Ascending aorta (tissue), 2 donors: ENCODE measurements around the gene SLC9A1. TPM values are rescaled to one million over a fixed set of nuclear protein-coding genes. Genes with fewer than 3 reads are reported as not detected.
A peak's percentile ranks its signal among the peaks of the same experiment; 100 is the strongest.

Experiments used
- DNase-seq, 2 donors: peaks; one replicate each; pipeline ENCODE4 v3.0.0-alpha.2; 2019; ENCODE audit warnings: low spot score in 2 of 2
- H3K27ac ChIP-seq, 2 donors: fragments of 200-600 bp; sonication (generic); one replicate each; pipeline ENCODE4 v1.5.1; 2016 to 2017; ENCODE audit warnings: mild to moderate bottlenecking in 1 of 2
- H3K27me3 ChIP-seq: fragments of 200-600 bp; sonication (generic); one replicate; pipeline ENCODE4 v1.5.1; 2017
- H3K36me3 ChIP-seq, 2 donors: fragments of 200-600 bp; sonication (generic); one replicate each; pipeline ENCODE4 v1.5.1; 2016
- H3K4me1 ChIP-seq, 2 donors: fragments of 200-600 bp; sonication (generic); one replicate each; pipeline ENCODE4 v1.5.1; 2016 to 2017; ENCODE audit warnings: mild to moderate bottlenecking in 1 of 2
- H3K4me3 ChIP-seq, 2 donors: fragments of 200-600 bp; sonication (generic); one replicate each; pipeline ENCODE4 v1.5.1; 2016 to 2017; ENCODE audit warnings: mild to moderate bottlenecking in 1 of 2
- H3K9me3 ChIP-seq, 2 donors: fragments of 200-600 bp; sonication (generic); one replicate each; pipeline ENCODE4 v1.5.1; 2016
- intact Hi-C: fragments of 100-400 bp; cut with DNase I; formaldehyde crosslinking; loops from one replicate; pipeline ENCODE4 v1.15.1; 2023
- total RNA-seq: library from RNA; depleted of rRNA; stranded (reverse); fragments of >200 nt; gene quantifications from one replicate; pipeline ENCODE4 v1.1.0, GENCODE V29; 2016
- TF ChIP-seq, protein P1 (sequence below), 3 experiments: fragments of 200-600 bp in 2 of 3; fragments of 450-650 bp in 1 of 3; sonication (generic) in 2 of 3; IDR thresholded peaks; one replicate each; pipeline ENCODE4 v1.5.1; 2016 to 2019; ENCODE audit warnings: antibody characterized with exemption in 3 of 3, mild to moderate bottlenecking in 1 of 3, moderate library complexity in 1 of 3

Gene SLC9A1
- total RNA-seq, 1 donor from 2014 or later: 22.0 TPM

DNA sequence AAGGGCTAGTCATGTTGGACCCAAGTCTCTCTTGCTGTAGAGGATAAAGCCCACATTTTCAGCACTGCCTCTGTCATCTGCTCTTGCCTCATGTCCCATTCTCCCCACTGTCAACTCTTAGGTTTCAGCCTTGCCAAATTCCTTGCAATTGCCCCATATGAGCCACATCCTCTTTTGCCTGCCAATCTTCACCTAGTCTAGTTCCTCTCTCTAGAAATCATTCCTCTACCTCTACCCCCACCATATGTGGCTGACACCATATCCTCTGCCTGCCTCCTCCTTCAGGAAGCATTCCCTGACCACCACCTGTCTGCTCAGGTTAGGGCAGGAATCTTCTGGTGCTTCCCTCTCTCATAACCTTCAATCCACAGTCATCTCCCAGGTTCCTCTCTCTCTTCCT lies 38.2 kb downstream of the SLC9A1 start:
- TF ChIP-seq, protein P1, sequence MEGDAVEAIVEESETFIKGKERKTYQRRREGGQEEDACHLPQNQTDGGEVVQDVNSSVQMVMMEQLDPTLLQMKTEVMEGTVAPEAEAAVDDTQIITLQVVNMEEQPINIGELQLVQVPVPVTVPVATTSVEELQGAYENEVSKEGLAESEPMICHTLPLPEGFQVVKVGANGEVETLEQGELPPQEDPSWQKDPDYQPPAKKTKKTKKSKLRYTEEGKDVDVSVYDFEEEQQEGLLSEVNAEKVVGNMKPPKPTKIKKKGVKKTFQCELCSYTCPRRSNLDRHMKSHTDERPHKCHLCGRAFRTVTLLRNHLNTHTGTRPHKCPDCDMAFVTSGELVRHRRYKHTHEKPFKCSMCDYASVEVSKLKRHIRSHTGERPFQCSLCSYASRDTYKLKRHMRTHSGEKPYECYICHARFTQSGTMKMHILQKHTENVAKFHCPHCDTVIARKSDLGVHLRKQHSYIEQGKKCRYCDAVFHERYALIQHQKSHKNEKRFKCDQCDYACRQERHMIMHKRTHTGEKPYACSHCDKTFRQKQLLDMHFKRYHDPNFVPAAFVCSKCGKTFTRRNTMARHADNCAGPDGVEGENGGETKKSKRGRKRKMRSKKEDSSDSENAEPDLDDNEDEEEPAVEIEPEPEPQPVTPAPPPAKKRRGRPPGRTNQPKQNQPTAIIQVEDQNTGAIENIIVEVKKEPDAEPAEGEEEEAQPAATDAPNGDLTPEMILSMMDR (IDR thresholded peaks at IDR 0.05): no peak
- no peak for DNase-seq
- intact Hi-C loops: loop anchor here (10.0 kb wide), 1 partner anchor 278 kb away; the partner anchor contains the start of gene GPR3
- H3K9me3 ChIP-seq: no peaks in the 10 kb centered on the region
- H3K27ac ChIP-seq: peak overlapping the region; percentile 83 to 87
- no peak overlapping the region for H3K4me3 ChIP-seq
- no peaks in the 10 kb centered on the region for H3K27me3 ChIP-seq
- H3K4me1 ChIP-seq: peaks cover 20 to 52% of the 10 kb centered on the region in 2 donors
- H3K36me3 ChIP-seq: no peaks in the 10 kb centered on the region

DNA sequence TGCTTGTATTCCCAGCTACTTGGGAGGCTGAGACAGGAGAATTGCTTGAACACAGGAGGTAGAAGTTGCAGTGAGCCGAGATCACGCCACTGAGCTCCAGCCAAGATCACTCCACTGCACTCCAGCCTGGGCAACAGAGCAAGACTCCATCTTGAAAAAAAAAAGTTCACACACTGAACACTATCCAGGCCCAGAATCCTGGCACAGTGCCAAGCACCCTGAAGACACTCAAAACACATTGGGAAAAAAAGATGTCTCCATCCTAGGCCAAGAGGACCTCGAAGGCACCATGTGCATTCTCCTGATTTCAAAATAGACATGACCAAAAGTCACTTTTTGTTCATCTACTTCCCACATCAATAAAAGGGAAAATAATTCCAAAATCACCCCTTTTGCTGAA lies 38.7 kb downstream of the SLC9A1 start:
- Histone ChIP-seq H3K27ac (peak overlapping the region; percentile 83 to 87), H3K4me1 (peaks cover 20 to 57% of the 10 kb centered on the region in 2 donors), H3K9me3 (no peaks in the 10 kb centered on the region), H3K4me3 (no peak overlapping the region), H3K27me3 (no peaks in the 10 kb centered on the region), H3K36me3 (no peaks in the 10 kb centered on the region)
- intact Hi-C loops: loop anchor here (10.0 kb wide), 1 partner anchor 279 kb away; the partner anchor contains the start of gene GPR3
- TF ChIP-seq, protein P1 (IDR thresholded peaks at IDR 0.05): peak in 1 of 3 experiments; percentile 4
- DNase-seq: no peak

DNA sequence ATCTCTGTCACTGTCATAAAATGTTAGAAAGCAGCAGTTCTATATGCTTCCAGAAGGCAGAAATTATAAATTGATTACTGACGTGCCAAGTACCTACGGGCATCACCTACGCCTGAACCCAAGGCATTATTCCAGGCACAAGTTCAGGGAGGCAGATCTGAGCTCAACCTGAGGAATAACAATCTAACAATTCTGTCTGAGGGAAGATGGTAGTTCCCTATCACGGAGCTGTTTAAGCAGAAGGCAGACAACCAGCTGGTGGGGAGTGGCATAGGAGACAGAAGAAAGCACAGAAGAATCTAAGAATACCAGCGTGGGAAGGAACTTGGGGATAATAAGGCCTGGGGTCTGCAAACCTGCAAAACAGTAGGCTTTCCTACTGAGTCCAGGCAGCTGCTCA lies 40.4 kb downstream of the SLC9A1 start:
- intact Hi-C loops: loop anchor here (10.0 kb wide), 1 partner anchor 280 kb away; the partner anchor contains the start of gene GPR3
- Histone ChIP-seq H3K27me3 (no peaks in the 10 kb centered on the region), H3K4me3 (no peak overlapping the region), H3K27ac (no peak overlapping the region), H3K36me3 (no peaks in the 10 kb centered on the region), H3K9me3 (no peaks in the 10 kb centered on the region), H3K4me1 (peaks cover 13 to 49% of the 10 kb centered on the region in 2 donors)
- TF ChIP-seq, protein P1 (IDR thresholded peaks at IDR 0.05): no peak
- DNase-seq: no peak

DNA sequence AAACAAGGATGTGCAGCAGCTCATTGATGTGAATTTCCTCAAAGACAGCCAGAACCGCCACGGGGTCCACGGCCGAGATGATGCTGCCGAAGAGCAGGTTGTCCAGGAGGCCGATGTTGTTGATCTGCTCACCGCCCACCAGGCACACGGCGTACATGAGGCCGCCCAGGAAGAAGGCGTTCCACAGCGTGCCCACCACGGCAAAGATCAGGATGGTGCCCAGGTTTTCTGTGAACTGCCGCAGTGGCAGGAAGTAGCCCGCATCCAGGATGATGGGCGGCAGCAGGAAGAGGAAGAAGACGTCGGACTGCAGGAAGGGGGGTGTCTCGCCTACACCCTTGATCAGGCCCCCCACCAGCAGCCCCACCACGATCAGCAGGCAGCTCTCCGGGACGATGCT lies 41.1 kb downstream of the SLC9A1 start:
- H3K36me3 ChIP-seq: peaks cover 0 to under 1% of the 10 kb centered on the region in 2 donors
- TF ChIP-seq, protein P1 (IDR thresholded peaks at IDR 0.05): no peak
- H3K27ac ChIP-seq: no peak overlapping the region
- H3K4me3 ChIP-seq: no peak overlapping the region
- DNase-seq: no peak
- peaks cover 13 to 42% of the 10 kb centered on the region in 2 donors for H3K4me1 ChIP-seq
- H3K9me3 ChIP-seq: no peaks in the 10 kb centered on the region
- no peaks in the 10 kb centered on the region for H3K27me3 ChIP-seq
- intact Hi-C loops: loop anchor here (10.0 kb wide), 1 partner anchor 281 kb away; the partner anchor contains the start of gene GPR3

DNA sequence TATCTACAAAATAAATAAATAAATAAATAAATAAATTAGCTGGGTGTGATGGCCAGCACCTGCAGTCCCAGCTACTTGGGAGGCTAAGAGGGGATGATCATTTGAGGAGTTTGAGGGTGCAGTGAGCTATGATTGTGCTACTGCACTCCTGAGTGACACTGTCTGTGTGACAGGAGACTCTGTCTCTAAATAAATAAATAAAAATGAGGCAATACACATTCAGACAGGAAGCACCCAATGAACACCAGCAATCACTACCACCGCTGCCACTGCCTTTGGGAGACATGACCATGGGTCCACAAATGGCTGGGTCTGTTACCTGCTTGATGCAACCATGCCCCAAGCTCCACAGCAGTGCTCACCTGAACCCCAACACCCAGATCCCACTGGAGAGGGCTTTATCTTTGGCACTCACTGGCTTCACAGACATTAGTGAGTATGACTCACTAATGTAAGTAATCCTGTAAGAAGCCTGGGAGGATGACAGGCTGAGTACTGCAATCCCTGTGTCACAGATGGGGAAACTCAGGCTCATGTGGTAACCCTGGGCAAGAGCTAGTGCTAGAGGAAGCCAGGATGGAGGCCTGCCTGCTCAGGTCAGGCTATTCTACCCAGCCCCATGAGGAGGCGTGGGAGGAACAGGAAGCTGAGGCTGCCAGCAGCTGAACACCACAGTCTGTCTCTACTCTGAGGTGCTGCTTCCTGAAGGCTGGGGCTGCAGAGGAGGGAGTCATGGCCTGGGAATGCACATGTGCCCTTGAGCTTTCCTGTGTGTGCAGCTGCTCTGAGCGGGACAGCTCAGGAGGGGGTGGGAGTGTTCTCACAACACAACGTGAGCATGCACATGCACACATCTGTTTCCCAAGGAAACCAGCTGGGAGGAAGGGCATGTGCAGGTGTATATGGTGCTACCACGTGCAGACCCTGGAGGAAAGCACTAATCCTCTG lies 43.0 kb downstream of the SLC9A1 start:
- Histone ChIP-seq H3K36me3 (peaks cover 2 to 4% of the 10 kb centered on the region in 2 donors), H3K4me3 (no peak overlapping the region), H3K9me3 (no peaks in the 10 kb centered on the region), H3K27ac (peak overlapping the region; percentile 60 to 67), H3K27me3 (no peaks in the 10 kb centered on the region), H3K4me1 (peaks cover 4 to 23% of the 10 kb centered on the region in 2 donors)
- DNase-seq: peak; percentile 87 to 94
- TF ChIP-seq, protein P1 (IDR thresholded peaks at IDR 0.05): peak in 2 of 3 experiments; percentile 9 to 31
- intact Hi-C loops: loop anchor here (1.0 to 10.0 kb wide), 2 partner anchors 43 to 283 kb away; partner anchors contain the start of genes GPR3 and SLC9A1
